Measurements from ENCODE around the gene IP6K2. TPM values are rescaled to one million over a fixed set of nuclear protein-coding genes. Genes with fewer than 3 reads are reported as not detected.

IP6K2 gene
- total and polyA plus RNA-seq, 2 of the 8 experiments (the other 6 are each of a cell fraction or from before 2014, with no cell fraction given) = 95.8 to 144 TPM

DNA sequence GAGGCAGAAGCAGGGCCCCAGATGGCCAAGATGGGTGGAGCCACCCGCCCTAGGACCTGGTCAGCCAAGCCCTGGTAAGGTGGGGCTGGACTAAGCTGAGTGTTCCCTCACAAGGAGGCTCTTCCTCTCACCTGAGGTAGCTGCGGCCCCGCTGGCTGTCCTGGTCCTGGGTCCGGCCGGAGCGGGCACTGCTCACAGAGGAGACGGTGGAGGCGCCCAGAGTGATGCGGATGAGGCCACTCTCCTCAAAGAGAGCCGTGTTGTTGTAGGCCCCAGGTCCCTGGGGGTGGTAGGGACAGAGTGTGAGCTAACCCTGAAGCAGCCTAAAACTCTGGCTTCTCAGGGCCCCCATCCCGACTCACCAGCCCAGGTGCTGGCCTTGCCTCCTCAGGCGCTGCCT lies 74.4 kb downstream of the IP6K2 start:
- Histone ChIP-seq H3K23ac (ENCODE audit: insufficient read length) (no peak overlapping the region), H2AK5ac (ENCODE audit: low read depth, low read length) (no peak overlapping the region), H4K5ac (ENCODE audit: insufficient read length, low read depth, low read length) (no peak overlapping the region), H3K14ac (ENCODE audit: insufficient read length) (no peak overlapping the region), H2BK20ac (ENCODE audit: low read length) (no peak overlapping the region), H2AFZ (ENCODE audit: low read length) (no peak overlapping the region), H4K20me1 (replicated peaks in 1 of 2; ENCODE audit: control insufficient read depth in 1 of 2, insufficient read depth in 2 of 2, low read length in 2 of 2) (peaks cover 3 to 11% of the 10 kb centered on the region in 2 experiments), H2BK12ac (ENCODE audit: low read depth, low read length) (no peak overlapping the region), H3K4me1 (replicated peaks in 1 of 4; ENCODE audit: control insufficient read depth in 3 of 4, insufficient read depth in 4 of 4, low read length in 3 of 4) (no peaks in the 10 kb centered on the region), H3K36me3 (ENCODE audit: control insufficient read depth in 2 of 4, insufficient read depth in 4 of 4, low read length in 3 of 4) (peaks cover 3 to 35% (median 24%) of the 10 kb centered on the region in 4 experiments; a peak in 5 of 8 replicates), H3K27ac (ENCODE audit: low read depth, low read length) (no peak overlapping the region), H4K8ac (ENCODE audit: extremely low read depth, insufficient read depth, low read length) (no peak overlapping the region), H3K79me2 (ENCODE audit: control insufficient read depth in 1 of 2, insufficient read depth in 2 of 2, low read length in 2 of 2) (no peaks in the 10 kb centered on the region), H2BK120ac (replicated peaks; ENCODE audit: low read depth, low read length) (no peak overlapping the region), H3K23me2 (ENCODE audit: low read depth, low read length) (no peaks in the 10 kb centered on the region), H3K9me3 (ENCODE audit: insufficient read depth in 2 of 2, low read depth in 1 of 2, low read length in 1 of 2) (no peaks in the 10 kb centered on the region), H3K18ac (ENCODE audit: extremely low read depth, low read length) (no peak overlapping the region), H2BK5ac (ENCODE audit: low read depth, low read length) (no peak overlapping the region), H3K56ac (replicated peaks; ENCODE audit: insufficient read length, low read depth, low read length) (no peak overlapping the region), H3K79me1 (ENCODE audit: low read depth, low read length) (no peaks in the 10 kb centered on the region; the same call in 1 of the 2 replicates), H3K4me2 (ENCODE audit: insufficient read depth in 1 of 2, low read depth in 2 of 2, low read length in 2 of 2) (no peak overlapping the region), H3K4me3 (ENCODE audit: extremely low read depth in 1 of 4, insufficient read depth in 2 of 4, low read depth in 3 of 4, low read length in 4 of 4) (no peak overlapping the region), H2BK15ac (ENCODE audit: low read length) (no peak overlapping the region), H3K4ac (replicated peaks; ENCODE audit: insufficient read length, low read depth, low read length) (no peak overlapping the region), H4K91ac (replicated peaks; ENCODE audit: insufficient read length, low read length) (no peak overlapping the region), H3K27me3 (replicated peaks in 1 of 4; ENCODE audit: control insufficient read depth in 3 of 4, extremely low read depth in 1 of 4, insufficient read depth in 3 of 4, low read length in 3 of 4) (no peaks in the 10 kb centered on the region), H3K9ac (replicated peaks in 1 of 4; ENCODE audit: extremely low read depth in 1 of 4, low read depth in 3 of 4, low read length in 3 of 4) (no peak overlapping the region)
- DNase-seq (ENCODE audit: low read depth in 1 of 2, low spot score in 2 of 2) (no peak), FAIRE-seq (no peak)
- ChIA-PET POLR2A (ENCODE audit: partially characterized antibody) (interaction anchor here (0.6 kb wide), 1 partner anchor 67 kb away, joined by 3 read pairs; no protein-coding TSS in a partner anchor), CTCF (ENCODE audit: partially characterized antibody) (no interaction called here)
- WGBS, 2 experiments (ENCODE audit: extremely low coverage in 1 of 2, insufficient coverage in 1 of 2, insufficient read length in 1 of 2, insufficient replicate concordance in 2 of 2, low coverage in 1 of 2, low lambda C conversion rate in 2 of 2, missing lambda C conversion rate in 1 of 2) = 91% methylated on average over 12 of the region's 12 CpGs; no CpG with 5 or more reads in 1 of the 2 experiments
- no peak for TF ChIP-seq JUN (IDR thresholded peaks at IDR 0.05; ENCODE audit: low read depth, low read length)
- TF ChIP-seq, protein P1, sequence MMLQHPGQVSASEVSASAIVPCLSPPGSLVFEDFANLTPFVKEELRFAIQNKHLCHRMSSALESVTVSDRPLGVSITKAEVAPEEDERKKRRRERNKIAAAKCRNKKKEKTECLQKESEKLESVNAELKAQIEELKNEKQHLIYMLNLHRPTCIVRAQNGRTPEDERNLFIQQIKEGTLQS (IDR thresholded peaks at IDR 0.05; ENCODE audit: insufficient read depth, low read depth, low read length) = no peak
- no peak for TF ChIP-seq NANOG (IDR thresholded peaks at IDR 0.05; ENCODE audit: insufficient read depth, low read depth, low read length, poor library complexity, severe bottlenecking)
